ENCODE data around the gene LRP6. TPM values are rescaled to one million over a fixed set of nuclear protein-coding genes. Genes with fewer than 3 reads are reported as not detected.

LRP6 gene
- total RNA-seq, 1 donor from 2014 or later = 18.7 TPM

GRCh38 chr12:12180136-12180535 lies 86.7 kb downstream of the LRP6 start:
- no peak for TF ChIP-seq CTCF (IDR thresholded peaks at IDR 0.05; ENCODE audit: borderline replicate concordance)
- Histone ChIP-seq H3K4me1 (peaks cover 22% of the 10 kb centered on the region), H3K9me3 (replicated peaks) (no peaks in the 10 kb centered on the region), H3K4me3 (no peak overlapping the region), H3K27ac (replicated peaks) (no peak overlapping the region), H3K36me3 (peaks cover 9% of the 10 kb centered on the region), H3K27me3 (ENCODE audit: low read depth) (no peaks in the 10 kb centered on the region)
- intact Hi-C loops (cut with micrococcal nuclease) = no loop called here
- DNase-seq = no peak

- H3K36me3 ChIP-seq = peaks cover 9% of the 10 kb centered on the region
- H3K27ac ChIP-seq (replicated peaks) = no peak overlapping the region
- peaks cover 21% of the 10 kb centered on the region for H3K4me1 ChIP-seq
- no peak for TF ChIP-seq CTCF (IDR thresholded peaks at IDR 0.05; ENCODE audit: borderline replicate concordance)
- no peak overlapping the region for H3K4me3 ChIP-seq
- no peaks in the 10 kb centered on the region for H3K9me3 ChIP-seq (replicated peaks)
- H3K27me3 ChIP-seq (ENCODE audit: low read depth) = no peaks in the 10 kb centered on the region
- DNase-seq = no peak
- intact Hi-C loops (cut with micrococcal nuclease) = no loop called here
Observed at GRCh38 chr12:12178559-12178958, 88.3 kb downstream of the LRP6 start.

GRCh38 chr12:12176402-12176801 lies 90.4 kb downstream of the LRP6 start:
- intact Hi-C loops (cut with micrococcal nuclease) = no loop called here
- no peak overlapping the region for H3K4me3 ChIP-seq
- H3K27ac ChIP-seq (replicated peaks) = no peak overlapping the region
- peaks cover 9% of the 10 kb centered on the region for H3K36me3 ChIP-seq
- no peaks in the 10 kb centered on the region for H3K9me3 ChIP-seq (replicated peaks)
- peaks cover 16% of the 10 kb centered on the region for H3K4me1 ChIP-seq
- no peak for DNase-seq
- no peak for TF ChIP-seq CTCF (IDR thresholded peaks at IDR 0.05; ENCODE audit: borderline replicate concordance)
- no peaks in the 10 kb centered on the region for H3K27me3 ChIP-seq (ENCODE audit: low read depth)

- H3K9me3 ChIP-seq (replicated peaks) = no peaks in the 10 kb centered on the region
- H3K4me1 ChIP-seq = peaks cover 8% of the 10 kb centered on the region
- no peak for DNase-seq
Observed at GRCh38 chr12:12171991-12172511, 94.8 kb downstream of the LRP6 start.

GRCh38 chr12:12167847-12168246 lies 99.0 kb downstream of the LRP6 start:
- no peak overlapping the region for H3K4me3 ChIP-seq
- H3K27ac ChIP-seq (replicated peaks) = no peak overlapping the region
- H3K4me1 ChIP-seq = peaks cover 8% of the 10 kb centered on the region
- no peaks in the 10 kb centered on the region for H3K9me3 ChIP-seq (replicated peaks)
- H3K36me3 ChIP-seq = peaks cover 14% of the 10 kb centered on the region
- TF ChIP-seq CTCF (IDR thresholded peaks at IDR 0.05; ENCODE audit: borderline replicate concordance) = no peak
- no peaks in the 10 kb centered on the region for H3K27me3 ChIP-seq (ENCODE audit: low read depth)
- intact Hi-C loops (cut with micrococcal nuclease) = no loop called here
- DNase-seq = no peak

More at GRCh38 chr12:12171991-12172511, 94.8 kb downstream of the LRP6 start:
- no peak for TF ChIP-seq CTCF (IDR thresholded peaks at IDR 0.05; ENCODE audit: borderline replicate concordance)
- H3K36me3 ChIP-seq = no peaks in the 10 kb centered on the region
- intact Hi-C loops (cut with micrococcal nuclease) = no loop called here
- H3K27me3 ChIP-seq (ENCODE audit: low read depth) = no peaks in the 10 kb centered on the region
- H3K27ac ChIP-seq (replicated peaks) = no peak overlapping the region
- H3K4me3 ChIP-seq = no peak overlapping the region
